Sigmoid colon (tissue), 4 donors: ENCODE data around the gene CHMP1B.

Source experiments
- CTCF ChIP-seq, 4 experiments: fragments of 450-650 bp in 3 of 4; fragments of 200-600 bp in 1 of 4; IDR thresholded peaks; one replicate each; pipeline ENCODE4 v1.5.1; 2016 to 2019; ENCODE audit warnings: antibody characterized with exemption in 4 of 4, mild to moderate bottlenecking in 3 of 4, moderate library complexity in 2 of 4
- POLR2A ChIP-seq, 2 donors: fragments of 450-650 bp; IDR thresholded peaks; one replicate each; pipeline ENCODE4 v1.6.1; 2016; ENCODE audit warnings: antibody characterized with exemption in 2 of 2, mild to moderate bottlenecking in 2 of 2, moderate library complexity in 2 of 2
- POLR2AphosphoS5 ChIP-seq, 4 donors: sonication (generic); formaldehyde crosslinking; IDR thresholded peaks; one replicate each; pipeline ENCODE4 v1.6.1; 2017; ENCODE audit warnings: antibody characterized with exemption in 4 of 4

DNA sequence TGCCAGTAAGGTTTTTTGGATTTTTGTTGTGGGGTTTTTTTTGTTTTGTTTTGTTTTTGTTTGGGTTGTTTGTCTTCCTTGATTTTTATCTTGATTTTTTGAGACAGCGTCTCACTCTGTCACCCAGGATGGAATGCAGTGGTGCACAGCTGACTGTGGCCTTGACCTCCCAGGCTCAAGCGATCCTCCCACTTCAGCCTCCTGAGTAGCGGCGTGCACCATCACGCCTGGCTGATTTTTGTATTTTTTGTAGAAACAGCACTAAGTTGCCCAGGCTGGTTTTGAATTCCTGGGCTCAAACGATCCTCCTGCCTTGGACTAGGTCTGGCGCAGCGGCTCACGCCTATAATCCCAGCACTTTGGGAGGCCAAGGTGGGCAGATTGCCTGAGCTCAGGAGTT, 40.5 kb downstream of the CHMP1B start:
- no peak for TF ChIP-seq CTCF (IDR thresholded peaks at IDR 0.05)
- no peak for TF ChIP-seq POLR2A (IDR thresholded peaks at IDR 0.05)
- TF ChIP-seq POLR2AphosphoS5 (IDR thresholded peaks at IDR 0.05) = no peak
